HG02973 (cell line): Measurements from ENCODE around the gene CKMT2.

Source experiments
- ATAC-seq: cut with Tn5 transposase; IDR thresholded peaks from one replicate; pipeline ENCODE4 v1.9.1; 2021; ENCODE audit warnings: moderate library complexity; ENCODE audit not compliant: unreplicated experiment

The CKMT2 gene

DNA sequence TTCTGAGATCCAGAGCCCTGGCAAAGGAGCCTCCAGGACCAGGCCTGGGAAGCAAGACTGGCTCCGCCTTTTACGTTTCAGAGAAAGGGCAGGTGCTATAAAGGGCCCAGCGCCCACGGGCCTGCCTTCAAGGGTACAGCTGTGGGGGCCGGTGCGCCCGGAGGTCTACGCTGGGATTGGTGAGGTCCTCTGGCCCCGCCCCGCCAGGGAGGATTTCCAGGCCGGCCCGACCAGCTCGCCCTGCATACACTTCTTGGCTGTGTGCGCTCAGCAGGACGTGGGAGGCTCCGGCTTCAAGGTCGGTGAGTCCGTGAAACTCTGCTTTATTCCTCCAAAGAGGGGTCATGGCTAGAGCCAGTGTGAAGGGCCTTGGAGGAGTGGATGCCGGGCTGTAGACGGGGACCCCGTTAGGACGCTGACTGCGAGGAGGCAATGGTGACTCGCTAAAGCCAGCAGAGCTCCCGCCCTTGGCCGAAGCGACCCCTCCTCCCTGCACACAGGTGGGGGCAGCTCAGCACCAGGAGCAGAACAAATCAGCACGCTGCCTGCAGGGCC, at the start of gene CKMT2:
Gene CKMT2 (plus strand): TSS at position 243 of the 555 bp plus-strand sequence. CDS start 17,811 bp downstream, outside the sequence.
- ATAC-seq = no peak

- no peak for ATAC-seq
These were observed 49.0 kb upstream of the CKMT2 start for GRCh38 chr5:81183811-81184748.

- ATAC-seq = no peak
These were observed 48.4 kb upstream of the CKMT2 start for GRCh38 chr5:81184749-81185110.

GRCh38 chr5:81187885-81188284, 45.2 kb upstream of the CKMT2 start:
- no peak for ATAC-seq

DNA sequence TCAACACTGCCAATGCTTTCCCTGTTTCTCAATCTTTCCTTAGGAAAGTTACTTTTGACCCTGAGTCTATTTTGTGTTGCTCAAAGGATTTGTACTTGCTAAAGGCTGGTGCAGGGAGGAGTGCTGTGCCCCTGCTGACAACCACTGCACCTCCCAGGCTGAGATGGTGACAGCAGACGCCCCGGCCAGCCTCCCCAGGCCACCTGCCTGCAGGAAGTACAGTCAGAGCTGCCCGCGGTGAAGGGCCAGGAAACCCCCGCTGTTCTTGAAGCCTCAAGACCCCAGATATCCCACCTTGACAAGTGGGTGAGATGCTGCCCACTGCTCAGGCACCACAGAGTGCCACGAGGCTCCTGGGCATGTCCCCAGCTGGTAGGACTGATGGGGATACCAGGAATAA, 44.2 kb upstream of the CKMT2 start:
- ATAC-seq = no peak

- ATAC-seq = no peak
These were observed 43.1 kb upstream of the CKMT2 start for GRCh38 chr5:81189875-81190498.

DNA sequence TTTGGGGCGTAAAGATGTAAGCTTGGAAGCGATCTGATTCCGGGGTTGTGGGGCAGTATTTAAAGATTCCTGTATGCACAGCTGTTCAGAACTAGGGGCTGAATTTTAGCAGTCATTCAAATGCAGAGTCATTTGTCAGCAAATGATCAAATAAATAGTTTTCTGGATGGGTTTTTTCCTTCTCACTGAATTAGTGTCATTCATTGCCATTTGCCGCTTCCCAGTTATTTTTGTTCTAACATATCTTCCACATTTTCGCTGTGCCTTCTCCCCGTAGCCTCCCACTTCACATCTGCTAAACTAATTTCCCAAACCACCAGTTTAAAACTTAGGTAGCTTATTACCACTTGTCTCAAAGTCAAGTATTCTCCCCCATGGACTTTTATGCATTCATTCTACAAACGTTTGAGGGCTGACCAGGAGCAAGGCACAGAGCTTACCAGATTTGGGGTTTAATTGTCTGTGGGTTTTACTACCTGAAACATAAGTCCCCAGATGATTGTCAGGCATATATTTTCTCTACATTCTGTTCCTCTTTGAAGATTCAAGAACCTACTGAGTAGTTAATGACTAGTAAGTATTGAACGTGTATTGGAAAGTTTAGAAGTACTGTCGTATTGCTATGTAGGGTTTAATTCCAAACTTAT, 41.3 kb upstream of the CKMT2 start:
- ATAC-seq = no peak

- ATAC-seq = no peak
These were observed 40.8 kb upstream of the CKMT2 start for GRCh38 chr5:81192373-81192750.

- ATAC-seq = peak; percentile 78
These were observed 38.3 kb upstream of the CKMT2 start for GRCh38 chr5:81194633-81195334.

GRCh38 chr5:81195335-81195929, 37.7 kb upstream of the CKMT2 start:
- ATAC-seq = no peak

GRCh38 chr5:81202655-81203054, 30.5 kb upstream of the CKMT2 start:
- no peak for ATAC-seq

GRCh38 chr5:81203729-81204128, 29.4 kb upstream of the CKMT2 start:
- ATAC-seq = peak; percentile 47

DNA sequence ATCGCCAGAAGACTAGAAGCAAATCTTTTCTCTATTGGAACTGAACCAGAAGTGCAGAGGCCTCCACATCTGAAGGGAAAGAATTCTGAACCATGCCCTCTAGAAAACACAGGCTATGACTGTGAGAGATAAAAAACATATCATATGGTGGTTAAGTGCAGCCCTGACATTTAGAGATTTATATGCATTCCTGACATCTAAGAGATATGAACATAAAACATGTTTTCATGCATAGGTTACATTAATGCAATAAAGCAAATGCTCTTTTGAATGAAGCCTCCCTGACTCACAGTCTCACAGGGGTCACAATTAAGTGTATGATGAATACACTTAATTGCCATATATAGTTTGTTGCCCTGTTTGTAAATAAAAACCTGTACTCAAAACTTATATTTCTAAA, 28.9 kb upstream of the CKMT2 start:
- no peak for ATAC-seq

DNA sequence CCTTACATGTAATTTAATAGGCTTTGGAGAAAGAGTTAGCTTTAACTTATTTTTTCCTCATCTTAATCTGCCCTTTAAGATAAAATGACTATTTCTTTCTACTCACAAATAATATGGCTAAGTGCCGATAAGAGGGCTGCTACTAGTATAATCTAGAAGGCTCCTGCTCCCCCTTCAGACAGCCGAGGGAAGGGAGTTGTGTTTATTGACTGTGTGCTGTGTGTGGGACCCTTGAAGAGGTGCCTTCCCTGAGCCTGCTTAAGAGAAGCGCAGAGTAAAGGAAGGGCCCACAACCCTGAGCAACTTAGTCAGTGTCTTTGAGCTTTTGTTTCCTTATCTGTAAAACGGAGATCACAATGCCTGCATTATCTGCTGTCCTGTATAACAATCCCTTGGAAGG, 28.1 kb upstream of the CKMT2 start:
- no peak for ATAC-seq

GRCh38 chr5:81207009-81207408, 26.1 kb upstream of the CKMT2 start:
- ATAC-seq = no peak

GRCh38 chr5:81208904-81209303, 24.2 kb upstream of the CKMT2 start:
- ATAC-seq = no peak

DNA sequence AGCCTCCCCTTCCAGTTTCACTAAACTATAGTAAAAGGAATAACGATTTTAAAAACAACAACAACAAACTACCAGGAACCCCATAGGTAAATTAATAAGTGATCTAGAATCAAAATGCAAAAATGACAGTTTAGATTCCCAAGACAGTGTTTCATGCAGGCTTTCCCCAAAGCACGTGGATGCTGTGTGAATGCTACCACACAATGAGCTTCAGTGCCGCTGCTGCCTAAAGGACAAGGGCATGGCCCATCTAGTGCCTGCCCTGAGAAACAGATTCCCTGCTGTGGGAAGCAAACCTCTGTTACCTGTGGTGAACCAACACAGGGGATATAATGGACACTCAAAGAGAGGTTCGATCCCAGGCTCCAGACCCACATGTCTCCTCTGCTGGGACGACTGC, 23.7 kb upstream of the CKMT2 start:
- ATAC-seq = no peak

GRCh38 chr5:81209869-81210493, 23.1 kb upstream of the CKMT2 start:
- ATAC-seq = no peak

- ATAC-seq = no peak
These were observed 20.8 kb upstream of the CKMT2 start for GRCh38 chr5:81212211-81212751.

- ATAC-seq = no peak
These were observed 20.1 kb upstream of the CKMT2 start for GRCh38 chr5:81213070-81213469.
